Measurements from ENCODE around the gene RSRC1.
"Not testable (repeated sequence)": the region's sequence is repeated elsewhere in the genome, so short reads cannot be mapped to it uniquely, and the experiment has no call there.

RSRC1 gene

DNA sequence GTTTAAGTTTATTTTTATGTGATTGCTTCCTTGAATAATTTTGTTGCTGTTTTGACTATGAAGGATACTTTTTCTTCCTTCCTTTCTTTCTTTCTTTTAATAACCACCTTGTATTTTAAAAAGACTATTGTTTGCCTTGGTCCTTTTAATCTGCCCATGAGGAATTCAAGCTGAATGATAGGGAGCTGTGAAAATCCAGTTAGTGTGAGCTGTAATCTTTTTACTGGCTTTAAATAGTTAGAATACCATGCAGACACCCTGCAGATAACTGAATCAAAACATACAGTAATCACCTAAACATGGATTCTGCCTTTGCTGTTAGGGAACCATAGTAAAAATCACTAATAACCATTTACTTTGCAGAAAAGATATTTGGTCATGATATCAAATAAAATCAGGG, 110.7 kb downstream of the RSRC1 start:
- H3K4me3 ChIP-seq (ENCODE audit: low read depth, low read length) = no peak overlapping the region

DNA sequence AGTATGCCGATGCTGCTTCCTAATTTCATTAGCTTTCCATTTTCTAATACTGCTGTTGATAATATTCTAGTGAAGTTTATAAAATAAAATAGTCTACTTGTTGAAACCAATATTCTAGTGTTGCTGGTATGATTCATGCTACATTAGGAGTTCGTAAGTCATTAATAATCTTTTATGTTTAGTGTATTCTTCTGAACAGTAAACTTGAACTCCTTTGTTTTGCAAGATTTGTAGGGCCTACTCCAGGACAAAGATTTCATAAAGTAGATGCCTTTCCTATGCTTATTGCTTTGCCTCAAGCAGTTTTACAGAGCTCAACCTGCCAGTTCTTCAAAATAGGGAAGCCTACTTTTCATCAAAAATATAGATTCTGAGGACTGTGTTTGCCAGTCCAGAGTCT, 111.5 kb downstream of the RSRC1 start:
- H3K4me3 ChIP-seq (ENCODE audit: low read depth, low read length) = no peak overlapping the region

DNA sequence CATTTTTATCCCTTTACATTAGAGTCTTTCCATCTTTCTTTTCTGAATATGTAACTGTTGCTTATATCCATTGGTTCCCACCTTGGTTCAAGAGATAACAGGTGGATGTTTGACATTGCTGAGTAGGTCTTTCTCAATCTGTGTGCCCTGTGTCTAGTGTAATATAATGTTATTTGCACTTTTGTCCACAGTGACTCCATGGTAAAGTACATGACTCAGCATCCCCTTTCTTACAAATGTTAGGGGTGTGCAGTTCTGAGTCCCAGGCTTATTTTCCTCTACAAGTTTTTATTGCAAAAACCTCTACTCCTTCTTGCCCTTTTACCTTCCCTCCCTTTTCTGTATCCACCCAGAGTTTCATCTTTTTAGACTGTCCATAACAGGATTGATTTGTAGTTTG, 116.5 kb downstream of the RSRC1 start:
- H3K4me3 ChIP-seq (ENCODE audit: low read depth, low read length) = no peak overlapping the region

DNA sequence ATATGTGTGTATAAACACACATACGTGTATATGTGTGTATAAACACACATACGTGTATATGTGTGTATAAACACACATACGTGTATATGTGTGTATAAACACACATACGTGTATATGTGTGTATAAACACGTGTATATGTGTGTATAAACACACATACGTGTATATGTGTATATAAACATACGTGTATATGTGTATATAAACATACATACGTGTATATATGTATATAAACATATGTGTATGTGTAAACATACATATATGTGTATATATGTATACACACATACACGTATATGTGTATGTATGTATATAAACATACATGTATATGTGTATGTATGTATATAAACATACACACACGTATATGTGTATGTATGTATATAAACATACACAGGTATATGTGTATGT, 119.1 kb downstream of the RSRC1 start:
- not testable (repeated sequence) for H3K4me3 ChIP-seq (ENCODE audit: low read depth, low read length)

DNA sequence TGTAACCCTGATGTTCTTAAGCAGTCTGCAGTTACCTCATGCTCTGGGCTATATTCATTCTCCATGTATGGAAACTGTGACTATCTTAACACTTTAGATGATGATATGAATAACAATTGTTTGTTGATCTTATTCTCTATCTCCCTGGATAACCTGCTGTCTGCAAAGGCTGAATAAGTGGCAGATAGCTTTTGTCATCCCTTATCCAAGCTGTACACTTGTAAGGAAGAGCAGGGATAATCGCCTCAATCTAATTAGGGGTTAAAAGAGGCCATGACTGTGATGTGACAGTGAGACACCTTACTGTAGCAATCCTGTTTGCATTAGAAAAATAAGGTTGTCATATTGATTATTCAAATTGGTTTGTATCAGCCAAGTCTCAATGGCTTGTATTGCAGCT, 123.9 kb downstream of the RSRC1 start:
- H3K4me3 ChIP-seq (ENCODE audit: low read depth, low read length) = no peak overlapping the region

DNA sequence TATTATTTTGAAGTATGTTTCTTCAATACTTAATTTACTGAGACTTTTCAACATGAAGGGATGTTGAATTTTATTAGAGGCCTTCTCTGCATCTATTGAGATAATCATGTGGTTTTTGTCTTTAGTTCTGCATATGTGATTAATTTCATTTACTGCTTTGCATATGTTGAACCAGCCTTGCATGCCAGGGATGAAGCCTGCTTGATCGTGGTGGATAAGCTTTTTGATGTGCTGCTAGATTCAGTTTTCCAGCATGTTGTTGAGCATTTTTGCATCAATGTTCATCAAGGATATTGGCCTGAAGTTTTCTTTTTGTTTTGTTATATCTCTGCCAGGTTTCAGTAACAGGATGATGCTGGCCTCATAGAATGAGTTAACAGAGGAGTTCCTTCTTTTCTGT, 134.4 kb downstream of the RSRC1 start:
- H3K4me3 ChIP-seq (ENCODE audit: low read depth, low read length) = no peak overlapping the region

DNA sequence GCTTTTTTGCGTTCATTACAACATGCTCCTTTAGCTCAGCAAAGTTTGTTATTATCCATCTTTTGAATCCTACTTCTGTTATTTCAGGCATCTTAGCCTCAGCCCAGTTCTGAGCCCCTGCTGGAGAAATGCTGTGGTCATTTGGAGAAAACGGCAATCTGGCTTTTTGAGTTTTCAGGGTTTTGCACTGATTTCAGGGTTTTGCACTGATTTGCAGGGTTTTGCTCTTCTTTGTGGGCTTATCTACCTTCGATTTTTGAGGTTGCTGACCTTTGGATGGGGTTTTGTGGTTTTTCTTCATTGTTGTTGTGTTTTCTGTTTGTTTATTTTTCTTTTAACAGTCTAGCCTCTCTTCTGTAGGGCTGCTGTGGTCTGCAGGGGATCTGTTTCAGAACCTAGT, 137.4 kb downstream of the RSRC1 start:
- H3K4me3 ChIP-seq (ENCODE audit: low read depth, low read length) = no peak overlapping the region

DNA sequence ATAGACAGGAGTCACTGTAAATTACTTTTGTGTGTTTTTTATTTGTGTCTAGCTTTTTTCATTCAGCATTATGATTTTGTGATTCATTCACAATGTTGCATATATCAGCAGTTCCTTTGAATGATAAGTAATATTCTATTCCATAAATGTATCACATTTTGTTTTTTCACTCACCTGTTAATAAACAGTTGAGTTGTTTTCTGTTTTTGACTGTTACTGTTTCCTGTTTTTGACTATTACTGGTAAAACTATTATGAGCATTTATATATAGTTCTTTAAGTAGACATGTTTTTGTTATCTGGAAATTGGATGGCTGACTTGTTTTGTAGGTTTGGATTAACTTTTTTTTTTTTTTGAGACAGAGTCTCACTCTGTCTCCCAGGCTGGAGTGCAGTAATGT, 138.4 kb downstream of the RSRC1 start:
- no peak overlapping the region for H3K4me3 ChIP-seq (ENCODE audit: low read depth, low read length)

DNA sequence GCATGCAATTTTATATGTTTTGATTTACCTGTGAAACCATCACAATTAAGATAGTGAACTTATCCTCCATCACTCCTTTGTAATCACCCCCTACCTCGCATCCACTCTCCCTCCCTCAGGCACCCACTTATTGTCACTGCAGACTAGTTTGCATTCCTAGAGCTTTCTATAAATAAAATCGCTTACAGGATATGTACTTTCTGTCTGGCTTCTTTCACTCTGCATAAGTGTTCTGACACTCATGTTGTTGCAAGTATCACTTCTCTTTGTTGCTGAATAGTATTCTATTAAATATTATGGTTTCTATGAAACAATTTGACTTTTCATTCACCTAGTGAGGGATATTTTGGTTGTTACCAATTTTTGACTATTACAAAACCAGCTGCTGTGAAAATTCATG, 139.3 kb downstream of the RSRC1 start:
- no peak overlapping the region for H3K4me3 ChIP-seq (ENCODE audit: low read depth, low read length)

DNA sequence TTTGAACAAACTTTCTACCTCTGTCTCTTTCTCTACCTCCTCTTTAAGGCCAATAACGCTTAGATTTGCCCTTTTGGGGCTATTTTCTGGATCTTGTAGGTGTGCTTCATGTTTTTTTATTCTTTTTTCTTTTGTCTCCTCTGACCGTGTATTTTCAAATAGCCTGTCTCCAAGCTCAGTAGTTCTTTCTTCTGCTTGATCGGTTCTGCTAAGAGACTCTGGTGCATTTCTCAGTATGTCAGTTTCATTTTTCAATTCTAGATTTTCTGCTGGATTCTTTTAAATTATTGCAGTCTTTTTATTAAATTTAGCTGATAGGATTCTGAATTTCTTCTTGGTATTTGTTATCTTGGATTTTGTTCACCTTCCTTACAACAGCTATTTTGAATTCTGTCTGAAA, 148.7 kb downstream of the RSRC1 start:
- no peak overlapping the region for H3K4me3 ChIP-seq (ENCODE audit: low read depth, low read length)

DNA sequence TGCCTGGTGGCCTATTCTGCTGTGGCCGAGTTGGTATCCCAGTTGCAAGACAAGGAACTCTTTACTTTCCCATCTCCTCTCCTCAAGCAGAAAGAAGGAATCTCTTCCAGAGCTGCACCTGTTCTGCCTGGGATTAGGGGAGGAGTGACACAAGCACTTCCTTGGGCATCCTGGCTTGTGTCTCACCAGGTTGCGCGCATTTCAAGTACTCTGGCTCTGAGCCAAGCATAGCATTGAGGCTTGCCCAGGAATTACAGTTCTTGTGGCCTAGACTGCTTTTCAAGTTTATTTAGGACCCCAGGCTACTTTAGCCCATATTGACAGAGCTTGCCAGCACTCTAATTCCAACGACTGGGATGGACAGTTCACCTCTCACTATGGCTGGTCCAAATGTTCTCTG, 150.5 kb downstream of the RSRC1 start:
- no peak overlapping the region for H3K4me3 ChIP-seq (ENCODE audit: low read depth, low read length)

DNA sequence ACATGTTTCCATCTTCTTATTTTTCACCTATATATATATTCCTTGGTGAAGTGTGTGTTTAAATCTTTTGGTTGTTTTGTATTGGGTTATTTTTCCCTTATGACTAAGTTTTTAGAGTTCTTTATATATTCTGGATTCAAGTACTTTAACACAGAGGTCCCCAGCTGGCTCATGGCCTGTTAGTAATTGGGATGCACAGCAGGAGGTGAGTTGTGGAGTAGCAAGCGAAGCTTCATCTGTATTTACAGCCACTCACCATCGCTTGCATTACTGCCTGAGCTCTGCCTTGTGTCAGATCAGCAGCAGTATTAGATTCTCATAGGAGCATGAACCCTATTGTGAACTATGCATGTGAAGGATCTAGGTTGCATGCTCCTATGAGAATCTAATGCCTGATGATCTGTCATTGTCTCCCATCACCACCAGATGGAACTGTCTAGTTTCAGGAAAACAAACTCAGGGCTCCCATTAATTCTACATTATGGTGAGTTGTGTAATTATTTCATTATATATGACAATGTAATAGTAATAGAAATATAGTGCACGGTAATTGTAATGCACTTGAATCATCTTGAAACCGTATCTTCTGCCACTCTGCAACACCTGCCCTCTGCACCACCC, 151.6 kb downstream of the RSRC1 start:
- no peak overlapping the region for H3K4me3 ChIP-seq (ENCODE audit: low read depth, low read length)

DNA sequence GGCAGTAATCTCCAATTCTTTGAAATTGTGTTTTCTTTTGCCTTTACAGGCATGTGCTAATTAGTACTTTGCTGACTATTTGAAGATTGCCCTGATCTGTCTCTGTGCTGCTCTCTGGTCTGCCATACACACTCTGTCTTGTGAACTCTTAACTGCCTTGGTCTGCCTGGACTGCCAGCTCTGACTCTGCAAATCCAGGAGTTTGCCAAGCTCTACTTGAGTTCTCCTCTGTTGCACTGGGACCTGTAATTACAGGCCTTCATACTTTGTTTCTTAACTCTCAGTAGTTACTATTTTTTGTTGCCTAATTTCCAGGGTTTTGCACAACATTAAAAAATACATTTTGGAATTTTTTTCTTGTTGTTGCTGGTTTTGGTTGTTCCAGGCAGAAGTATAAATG, 155.0 kb downstream of the RSRC1 start:
- H3K4me3 ChIP-seq (ENCODE audit: low read depth, low read length) = no peak overlapping the region

DNA sequence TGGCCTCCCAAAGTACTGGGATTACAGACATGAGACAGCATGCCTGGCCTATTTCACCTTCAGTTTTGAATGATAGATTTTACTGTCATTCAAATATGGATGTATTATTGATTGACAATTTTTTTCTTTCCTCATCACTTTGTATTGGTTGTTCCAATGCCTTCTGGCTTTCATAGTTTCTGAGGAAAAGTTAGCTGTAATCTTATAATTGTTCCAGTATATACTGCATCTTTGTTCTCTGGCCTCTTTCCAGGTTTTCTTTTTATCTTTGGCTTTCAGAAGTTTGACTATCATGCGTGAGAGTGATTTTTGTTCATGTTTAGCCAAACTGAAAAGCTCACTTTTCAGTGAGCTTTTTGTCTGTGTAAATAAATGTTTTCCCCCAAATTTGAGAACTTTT, 157.1 kb downstream of the RSRC1 start:
- no peak overlapping the region for H3K4me3 ChIP-seq (ENCODE audit: low read depth, low read length)

DNA sequence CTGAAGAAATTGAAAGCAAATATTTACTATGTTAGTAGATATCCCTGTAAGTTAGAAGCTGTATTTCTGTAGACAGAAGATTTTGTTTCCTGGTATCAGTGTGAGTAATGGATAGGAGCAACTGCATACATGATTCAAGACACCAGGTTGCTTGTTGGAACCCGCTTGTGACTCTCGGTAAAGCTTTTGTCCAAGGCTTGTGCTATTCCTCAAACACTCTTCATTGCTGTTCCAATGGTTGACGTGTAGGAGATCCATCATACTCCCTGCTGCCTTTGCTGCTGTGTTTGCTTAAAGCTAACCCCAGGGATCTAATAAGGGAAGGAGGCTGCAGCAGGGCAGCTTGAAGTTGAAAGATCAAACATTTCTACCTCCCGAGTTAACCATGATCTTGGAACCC, 160.1 kb downstream of the RSRC1 start:
- H3K4me3 ChIP-seq (ENCODE audit: low read depth, low read length) = no peak overlapping the region

DNA sequence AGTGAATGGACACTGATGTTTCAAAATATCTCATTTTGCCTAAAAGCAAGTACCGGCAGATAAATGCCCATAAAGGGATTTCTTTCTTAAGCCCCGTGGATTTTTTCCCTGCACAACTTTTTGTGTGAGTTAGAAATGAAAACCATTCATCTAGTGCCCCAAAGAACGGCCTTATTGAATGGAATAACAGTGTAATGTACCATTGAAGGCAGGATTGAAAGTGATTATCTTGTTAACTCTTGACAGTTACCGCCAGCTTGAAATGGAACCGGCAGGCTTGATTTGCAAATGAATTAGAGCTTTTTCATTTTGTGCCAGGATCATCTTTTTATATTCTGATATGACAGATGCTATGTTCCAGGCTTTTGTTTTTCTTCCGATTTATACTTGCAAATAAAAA, 162.2 kb downstream of the RSRC1 start:
- no peak overlapping the region for H3K4me3 ChIP-seq (ENCODE audit: low read depth, low read length)

DNA sequence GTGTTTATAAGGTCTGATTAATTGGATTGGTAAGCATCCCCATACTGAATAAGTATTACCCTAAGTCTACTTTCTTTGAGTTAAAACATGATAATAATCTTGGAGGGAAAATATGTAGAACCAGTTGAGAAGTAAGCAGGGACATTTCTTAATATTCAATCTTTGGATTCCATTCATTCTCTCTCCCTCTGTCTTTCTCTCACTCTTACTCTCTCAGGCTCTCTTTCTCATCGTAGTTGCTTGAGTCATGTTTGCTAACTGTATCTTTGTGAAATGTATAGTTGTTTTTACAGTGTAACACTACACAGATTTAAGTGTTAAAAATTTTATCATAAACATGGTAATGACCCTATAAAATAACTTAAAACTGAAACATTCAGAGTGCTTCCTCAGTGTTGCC, 163.8 kb downstream of the RSRC1 start:
- H3K4me3 ChIP-seq (ENCODE audit: low read depth, low read length) = no peak overlapping the region

DNA sequence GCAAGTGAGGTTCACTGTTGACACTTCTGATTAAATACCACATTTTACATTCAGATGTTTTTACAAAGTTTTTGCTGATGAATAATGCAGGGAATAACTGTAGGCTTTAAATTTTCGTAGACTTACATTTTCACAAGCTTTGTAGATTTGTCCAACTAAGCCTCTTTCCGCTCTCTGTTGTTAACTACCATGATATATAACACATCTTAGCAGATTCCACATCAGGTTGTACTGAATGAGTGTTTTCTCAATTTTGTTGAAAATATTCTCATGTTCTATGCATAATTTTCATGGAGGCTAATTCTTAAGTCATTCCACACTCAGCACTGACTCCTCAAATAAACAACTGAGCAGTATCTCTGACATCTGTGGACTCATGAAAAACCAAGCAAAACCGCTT, 168.3 kb downstream of the RSRC1 start:
- no peak overlapping the region for H3K4me3 ChIP-seq (ENCODE audit: low read depth, low read length)

DNA sequence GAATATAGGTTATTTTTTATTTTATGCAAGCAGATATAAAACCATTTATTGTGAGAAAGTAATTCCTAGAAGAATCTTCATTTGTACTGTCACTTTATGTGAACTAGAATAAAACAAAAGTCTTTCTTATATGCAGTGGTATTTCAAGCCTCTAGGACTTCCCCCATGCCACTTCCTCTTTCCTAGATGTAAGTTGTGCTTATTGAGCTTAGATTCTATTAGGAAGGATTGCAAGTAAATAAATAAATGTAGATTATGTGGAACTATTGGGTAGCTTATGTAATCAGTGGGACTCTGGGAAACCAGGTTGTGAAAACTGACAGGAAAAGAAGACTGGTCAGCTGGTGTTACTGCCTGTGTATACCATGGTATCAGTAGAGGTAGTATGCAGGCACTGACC, 169.7 kb downstream of the RSRC1 start:
- no peak overlapping the region for H3K4me3 ChIP-seq (ENCODE audit: low read depth, low read length)

DNA sequence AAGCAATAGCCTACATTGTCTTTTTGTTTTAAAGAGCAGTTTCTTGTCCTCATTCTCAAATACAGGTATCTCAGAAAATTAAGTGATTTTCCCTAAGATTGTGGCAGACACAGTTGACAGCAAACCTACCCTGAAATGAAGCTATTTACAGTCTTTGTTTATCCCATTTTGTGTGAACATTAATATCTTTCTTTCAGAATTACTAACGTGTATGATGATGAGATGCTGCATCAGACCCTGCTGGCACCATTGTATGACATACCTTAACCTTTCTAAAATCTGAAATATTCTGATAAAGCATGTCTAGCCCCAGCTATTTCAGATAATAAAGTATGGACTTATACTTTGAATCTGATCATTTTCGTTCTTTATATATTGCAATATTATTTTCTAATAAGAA, 185.9 kb downstream of the RSRC1 start:
- no peak overlapping the region for H3K4me3 ChIP-seq (ENCODE audit: low read depth, low read length)

DNA sequence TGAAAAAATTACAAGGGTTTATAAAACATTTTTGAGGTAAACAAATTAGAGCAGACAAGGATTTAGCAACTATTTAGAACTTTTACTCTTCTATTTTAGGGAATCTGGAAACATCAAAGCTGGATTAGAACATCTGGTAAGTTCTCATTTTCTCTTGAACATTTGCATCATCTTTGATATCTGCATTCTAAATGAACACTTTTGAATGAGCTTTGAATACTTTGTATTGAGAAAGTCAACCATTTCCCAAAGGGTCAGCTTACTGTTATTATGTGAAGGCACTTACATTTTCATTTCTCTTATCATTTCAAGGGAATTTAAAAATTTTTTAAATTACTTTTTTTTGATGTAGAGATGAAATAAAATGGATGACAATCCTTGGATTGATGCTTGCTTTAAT, 188.1 kb downstream of the RSRC1 start:
- no peak overlapping the region for H3K4me3 ChIP-seq (ENCODE audit: low read depth, low read length)

DNA sequence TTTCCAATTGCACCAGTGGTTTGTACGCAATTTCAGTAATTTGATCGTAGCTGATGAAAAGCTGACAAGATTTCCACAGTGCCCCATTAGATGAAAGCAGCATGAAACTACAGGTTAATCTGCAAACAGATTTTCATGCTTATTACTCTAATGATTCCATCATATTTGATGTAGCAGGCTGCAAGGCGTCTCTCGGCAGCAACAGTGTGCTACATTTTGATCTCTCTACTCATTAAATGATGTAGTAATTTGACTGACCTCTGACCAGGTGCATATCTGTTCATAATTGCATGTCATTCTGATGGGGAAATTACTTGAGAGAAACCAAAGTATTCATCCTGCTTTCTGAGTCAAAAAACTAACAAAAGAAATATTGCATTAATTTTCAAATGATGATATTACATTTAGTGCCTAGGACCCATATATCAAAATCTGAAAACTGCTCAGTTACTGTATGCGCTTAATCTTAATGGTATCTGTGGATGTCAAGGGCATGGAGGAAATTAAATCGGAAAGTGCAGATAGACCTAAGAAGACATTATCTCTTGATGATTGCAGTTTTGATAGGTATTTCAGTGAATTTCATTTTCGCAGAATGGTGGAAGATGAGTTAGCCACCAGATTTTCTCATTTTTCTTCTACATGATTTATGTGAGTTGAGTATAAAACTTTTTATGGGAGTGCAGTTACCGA, 198.5 kb downstream of the RSRC1 start:
- no peak overlapping the region for H3K4me3 ChIP-seq (ENCODE audit: low read depth, low read length)

DNA sequence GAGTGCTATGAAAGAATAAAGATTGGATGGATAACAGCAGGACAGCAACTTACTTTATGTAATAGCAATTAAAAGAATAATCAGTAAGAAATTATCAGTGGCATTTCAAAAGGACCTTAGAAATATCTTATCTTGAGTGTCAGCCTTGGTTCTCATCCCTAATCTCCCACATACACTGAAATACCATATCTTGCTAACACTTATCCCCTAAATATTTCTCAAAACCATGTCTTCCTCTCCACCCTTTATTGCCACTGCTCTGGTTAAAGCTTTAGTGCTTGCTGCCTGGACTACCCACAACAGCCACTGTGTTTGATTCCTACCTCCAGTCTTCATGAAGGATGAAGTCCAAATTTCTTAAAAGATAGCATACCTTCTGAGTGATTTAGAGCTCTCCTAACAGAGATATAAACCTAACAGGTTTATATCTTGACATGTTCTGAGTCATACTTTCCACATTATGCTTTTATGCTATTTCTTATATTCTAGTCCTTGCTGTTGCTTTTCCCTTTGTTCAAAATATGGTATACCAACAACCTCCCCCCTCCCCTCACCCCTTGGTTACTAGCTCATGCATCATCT, 202.8 kb downstream of the RSRC1 start:
- no peak overlapping the region for H3K4me3 ChIP-seq (ENCODE audit: low read depth, low read length)

All from iPS-11a (cell line).